Osteocyte (in vitro differentiated cells): ENCODE results near the gene G6PC3. TPM values are rescaled to one million over a fixed set of nuclear protein-coding genes. Genes with fewer than 3 reads are reported as not detected.
"Not testable (repeated sequence)": the region's sequence is repeated elsewhere in the genome, so short reads cannot be mapped to it uniquely, and the experiment has no call there.

Source experiments
- DNase-seq: peaks from one replicate; pipeline ENCODE4 v3.0.0; 2021; ENCODE audit warnings: mixed read lengths; ENCODE audit not compliant: unreplicated experiment; ENCODE audit errors: extremely low spot score
- H3K27ac Mint-ChIP-seq: one replicate; pipeline ENCODE4 v1.8.0; 2021; ENCODE audit warnings: mild to moderate bottlenecking, mixed read lengths; ENCODE audit not compliant: unreplicated experiment
- H3K27me3 Mint-ChIP-seq: one replicate; pipeline ENCODE4 v1.8.0; 2021; ENCODE audit warnings: mixed read lengths; ENCODE audit not compliant: unreplicated experiment
- H3K36me3 Mint-ChIP-seq: one replicate; pipeline ENCODE4 v1.8.0; 2021; ENCODE audit warnings: mixed read lengths; ENCODE audit not compliant: unreplicated experiment
- H3K4me1 Mint-ChIP-seq: one replicate; pipeline ENCODE4 v1.8.0; 2021; ENCODE audit warnings: mixed read lengths; ENCODE audit not compliant: unreplicated experiment
- H3K4me3 Mint-ChIP-seq: one replicate; pipeline ENCODE4 v1.8.0; 2021; ENCODE audit warnings: mild to moderate bottlenecking, moderate library complexity, mixed read lengths; ENCODE audit not compliant: unreplicated experiment
- H3K9me3 Mint-ChIP-seq: one replicate; pipeline ENCODE4 v1.8.0; 2021; ENCODE audit warnings: mixed read lengths; ENCODE audit not compliant: unreplicated experiment
- CTCF ChIP-seq: fragments of 200-600 bp; sonication (generic); IDR thresholded peaks from 2 replicates; pipeline ENCODE4 v1.5.0; 2021; ENCODE audit warnings: antibody characterized with exemption, mild to moderate bottlenecking, moderate library complexity
- long read RNA-seq: library from polyadenylated mRNA; unstranded; transcript quantifications from one replicate; pipeline ENCODE4 v2.0.0, GENCODE V29; 2021
- total RNA-seq: library from RNA; stranded (reverse); gene quantifications from 2 replicates; pipeline ENCODE4 v1.2.1, GENCODE V29; 2021

G6PC3 gene
- total RNA-seq = 60.3 TPM in 2 replicates
- long read RNA-seq, transcript G6PC3-201 (6 exons, 1,533 nt) = major isoform, 8 of 8 reads
- long read RNA-seq, partial matches to known transcripts = 0 of 8 reads
- long read RNA-seq, other reads (novel, unspliced or antisense) = 0 of 8 reads

DNA sequence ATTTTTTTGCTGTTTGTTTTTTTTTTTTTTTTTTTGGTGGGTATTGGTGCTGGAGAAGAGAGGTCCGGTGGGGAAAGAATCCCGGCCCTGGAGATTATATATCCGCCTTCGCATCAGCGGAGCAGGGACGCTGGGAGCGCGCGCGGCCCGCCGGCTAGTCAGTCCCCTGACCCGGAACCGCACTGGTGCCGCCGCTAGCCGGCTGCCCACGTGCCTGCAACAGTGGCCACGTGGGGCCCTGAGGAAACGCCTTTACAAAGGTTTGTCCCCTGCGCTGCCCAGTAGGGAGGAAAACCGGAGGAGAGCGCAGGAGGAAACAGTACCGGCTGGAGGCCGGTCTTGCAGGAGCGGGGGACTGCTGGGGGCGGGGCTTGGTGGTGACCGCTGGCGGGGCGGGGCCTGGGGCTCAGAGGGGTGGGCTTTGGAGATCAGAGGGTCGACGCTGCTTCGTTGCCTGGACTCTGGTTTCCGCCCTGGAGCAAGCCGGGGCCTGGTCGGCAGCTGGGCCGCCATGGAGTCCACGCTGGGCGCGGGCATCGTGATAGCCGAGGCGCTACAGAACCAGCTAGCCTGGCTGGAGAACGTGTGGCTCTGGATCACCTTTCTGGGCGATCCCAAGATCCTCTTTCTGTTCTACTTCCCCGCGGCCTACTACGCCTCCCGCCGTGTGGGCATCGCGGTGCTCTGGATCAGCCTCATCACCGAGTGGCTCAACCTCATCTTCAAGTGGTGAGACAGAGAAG is at the start of gene G6PC3:
Gene G6PC3, plus strand, starts transcription at position 281 of the 743 bp plus-strand sequence. Its CDS starts 231 bp downstream, at position 512.
- Mint-ChIP-seq H3K9me3 (no peaks in the 10 kb centered on the region), H3K4me1 (peaks cover 38% of the 10 kb centered on the region), H3K27me3 (no peaks in the 10 kb centered on the region), H3K4me3 (peak within 1 kb of the TSS; percentile 96), H3K36me3 (peaks cover 4% of the 10 kb centered on the region), H3K27ac (peak within 1 kb of the TSS; percentile 97)
- TF ChIP-seq CTCF = no peak
- DNase-seq = peak; percentile 98

- H3K9me3 Mint-ChIP-seq, DNase-seq, H3K27me3 Mint-ChIP-seq: not testable (repeated sequence)
These were observed 49.3 kb upstream of the G6PC3 start for GRCh38 chr17:44021227-44021626.

DNA sequence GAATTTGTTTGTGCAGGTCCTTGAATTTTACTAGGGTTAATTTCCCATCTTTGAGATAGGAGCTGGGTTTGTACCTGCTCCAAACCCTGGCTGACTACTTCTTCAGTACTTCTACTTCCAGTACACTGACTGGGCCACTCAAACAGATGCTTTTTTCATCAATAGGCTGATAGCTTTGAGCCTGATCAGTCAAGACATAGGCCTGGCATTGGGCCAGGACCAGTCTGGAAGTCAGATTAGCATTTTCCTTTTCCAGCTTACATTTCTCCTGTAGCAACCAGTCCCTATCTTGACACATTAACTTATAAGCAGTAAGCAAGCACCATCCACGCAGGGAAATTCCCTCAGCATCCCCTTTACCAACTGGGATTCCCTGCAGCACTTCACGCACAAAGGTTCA is 48.3 kb upstream of the G6PC3 start:
- Mint-ChIP-seq H3K27ac (no peak overlapping the region), H3K4me1 (no peaks in the 10 kb centered on the region), H3K4me3 (no peak overlapping the region), H3K36me3 (peaks cover 6% of the 10 kb centered on the region), H3K9me3 (no peaks in the 10 kb centered on the region), H3K27me3 (no peaks in the 10 kb centered on the region)
- TF ChIP-seq CTCF = no peak
- no peak for DNase-seq

More at GRCh38 chr17:44021227-44021626, 49.3 kb upstream of the G6PC3 start:
- not testable (repeated sequence) for H3K4me1 Mint-ChIP-seq, H3K36me3 Mint-ChIP-seq, H3K4me3 Mint-ChIP-seq, H3K27ac Mint-ChIP-seq

DNA sequence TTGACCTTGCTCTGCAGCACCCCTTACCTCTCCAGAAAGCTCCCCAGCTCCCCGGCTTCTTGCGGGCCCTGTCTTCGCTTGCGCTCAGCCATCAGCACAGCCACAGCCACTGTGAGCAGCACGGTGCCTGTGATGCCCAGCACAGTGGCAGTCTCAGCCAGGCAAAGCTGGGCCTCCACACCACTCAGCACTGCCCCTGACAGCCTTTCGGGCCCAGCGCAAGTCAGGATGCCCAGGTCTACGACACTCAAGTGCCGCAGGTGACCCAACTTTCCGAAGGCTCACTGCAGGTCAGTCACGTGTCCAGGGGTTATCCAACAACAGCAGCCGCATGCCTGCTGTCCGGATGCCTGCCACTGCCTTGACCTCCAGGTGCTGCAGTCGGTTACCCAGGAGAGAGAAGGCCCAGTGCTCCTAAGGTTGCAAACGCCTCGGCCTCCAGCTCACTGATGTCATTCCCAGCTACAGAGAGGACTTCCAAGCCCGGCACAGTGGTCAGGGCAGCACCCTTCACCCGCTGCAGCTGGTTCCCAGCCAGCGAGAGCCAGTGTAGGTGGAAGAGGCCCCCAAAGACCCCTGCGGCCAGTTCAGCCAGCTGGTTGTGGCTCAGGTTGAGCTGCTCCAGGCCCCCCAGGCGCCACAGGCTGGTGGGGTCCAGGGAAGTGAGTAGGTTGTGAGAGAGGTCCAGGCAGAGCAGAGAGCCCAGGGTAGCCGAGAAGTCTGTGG is 46.8 kb upstream of the G6PC3 start:
- Mint-ChIP-seq H3K27me3 (no peaks in the 10 kb centered on the region), H3K27ac (peak overlapping the region; percentile 10), H3K36me3 (peaks cover 6% of the 10 kb centered on the region), H3K4me1 (no peaks in the 10 kb centered on the region), H3K4me3 (no peak overlapping the region), H3K9me3 (no peaks in the 10 kb centered on the region)
- no peak for TF ChIP-seq CTCF
- no peak for DNase-seq

- Mint-ChIP-seq H3K36me3 (peaks cover 10% of the 10 kb centered on the region), H3K27ac (no peak overlapping the region), H3K4me3 (no peak overlapping the region), H3K9me3 (no peaks in the 10 kb centered on the region), H3K4me1 (no peaks in the 10 kb centered on the region), H3K27me3 (no peaks in the 10 kb centered on the region)
- DNase-seq = no peak
- no peak for TF ChIP-seq CTCF
These were observed 46.3 kb upstream of the G6PC3 start for GRCh38 chr17:44024271-44024663.
